GM18526 (cell line): ENCODE measurements around the gene HERC5.

Experiments
- POLR2A ChIP-seq: IDR thresholded peaks from 3 replicates; pipeline ENCODE4 v1.6.1; 2011; ENCODE audit not compliant: insufficient read length; ENCODE audit errors: extremely low read depth

The HERC5 gene

DNA sequence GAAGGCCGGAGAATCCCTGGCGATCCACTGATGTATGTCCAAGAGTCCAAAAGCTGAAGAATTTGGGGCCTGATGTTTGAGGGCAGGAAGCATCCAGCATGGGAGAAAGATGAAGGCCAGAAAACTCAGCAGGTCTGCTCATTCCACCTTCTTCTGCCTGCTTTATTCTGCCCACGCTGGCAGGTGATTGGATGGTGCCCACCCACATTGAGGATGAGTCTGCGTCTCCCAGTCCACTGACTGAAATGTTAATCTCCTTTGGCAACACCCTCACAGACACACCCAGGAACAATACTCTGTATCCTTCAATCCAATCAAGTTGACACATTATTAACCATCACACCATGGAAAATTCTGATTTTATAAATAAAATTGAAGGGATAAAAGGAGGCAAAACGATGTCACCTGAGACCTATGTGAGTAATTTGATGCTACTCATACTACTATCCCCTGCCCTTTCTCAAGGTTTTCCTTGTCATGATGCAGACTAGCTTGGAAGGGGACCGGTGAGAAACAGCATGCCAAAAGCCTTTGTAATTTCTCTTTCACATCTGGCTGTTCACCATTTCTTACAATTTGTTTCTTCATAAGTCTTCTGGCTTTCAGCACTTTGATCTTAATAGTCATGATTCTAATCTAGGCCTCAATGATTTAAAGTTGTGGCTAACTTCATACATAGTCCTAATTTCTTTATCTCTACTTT, 76.3 kb downstream of the HERC5 start:
- TF ChIP-seq POLR2A = no peak

DNA sequence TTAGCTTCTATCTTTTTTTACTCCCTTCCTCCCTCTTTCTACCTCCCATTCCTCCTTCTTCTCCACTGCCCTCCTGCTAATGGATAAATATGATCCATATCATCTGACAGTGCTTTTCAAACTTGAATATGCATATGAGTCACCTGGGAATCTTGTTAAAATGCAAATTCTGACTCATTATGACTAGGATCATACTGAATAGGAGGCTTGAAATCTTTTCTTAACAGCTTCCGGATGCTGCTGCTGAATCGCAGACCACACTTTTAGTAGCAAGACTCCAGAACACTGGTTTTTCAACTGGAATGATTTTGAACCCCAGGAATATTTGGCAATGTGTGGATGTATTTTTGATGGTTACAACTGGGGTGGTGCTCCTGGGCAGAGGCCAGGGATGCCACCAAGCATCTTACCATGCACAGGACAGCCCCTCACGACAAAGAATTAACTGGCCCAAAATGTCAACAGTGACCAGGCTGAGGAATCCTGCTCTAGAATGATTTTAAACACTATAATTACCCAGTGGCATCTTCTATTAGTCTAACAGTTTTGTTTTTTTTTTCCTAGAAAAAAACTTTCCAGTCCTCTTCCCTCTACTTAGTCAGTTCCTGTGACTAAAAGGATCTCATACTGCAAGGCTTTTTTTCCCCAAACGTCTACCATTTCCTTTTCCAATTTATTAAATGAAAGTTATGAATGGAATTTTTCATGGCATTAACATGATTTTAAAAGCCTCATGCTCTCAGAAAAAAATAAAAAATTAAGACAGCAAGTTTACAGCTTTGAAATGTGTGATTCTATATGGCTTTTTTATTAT, 77.2 kb downstream of the HERC5 start:
- no peak for TF ChIP-seq POLR2A

DNA sequence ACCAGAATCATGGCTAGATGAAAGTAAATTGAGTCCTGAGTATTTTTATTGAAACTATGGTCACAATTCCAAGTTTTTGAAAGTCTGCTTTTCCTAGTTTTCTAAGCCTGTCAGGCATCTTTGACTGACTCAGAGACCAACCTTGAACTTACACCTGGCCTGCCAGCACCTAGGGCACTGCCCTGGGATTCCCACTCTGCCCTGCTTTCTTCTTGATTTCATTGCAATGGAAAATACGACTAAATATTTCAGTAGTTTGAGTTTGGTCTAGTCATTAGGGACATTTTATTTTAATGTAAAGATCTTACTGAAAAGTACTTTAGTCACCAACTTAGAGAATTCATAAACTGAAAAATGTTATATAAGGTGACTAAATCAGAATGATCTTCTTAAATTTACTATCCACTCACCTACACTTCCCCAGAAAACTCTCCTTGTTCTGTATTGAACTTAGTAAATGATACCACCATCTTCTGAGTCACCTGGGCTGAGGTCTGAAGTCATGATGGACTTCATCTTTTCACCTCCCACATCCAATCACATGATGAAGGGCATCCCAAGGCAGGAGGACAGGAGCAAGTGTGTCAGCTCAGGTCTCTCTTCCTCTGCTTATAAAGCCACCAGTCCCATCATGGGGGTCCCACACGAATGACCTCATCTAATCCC, 78.3 kb downstream of the HERC5 start:
- no peak for TF ChIP-seq POLR2A

DNA sequence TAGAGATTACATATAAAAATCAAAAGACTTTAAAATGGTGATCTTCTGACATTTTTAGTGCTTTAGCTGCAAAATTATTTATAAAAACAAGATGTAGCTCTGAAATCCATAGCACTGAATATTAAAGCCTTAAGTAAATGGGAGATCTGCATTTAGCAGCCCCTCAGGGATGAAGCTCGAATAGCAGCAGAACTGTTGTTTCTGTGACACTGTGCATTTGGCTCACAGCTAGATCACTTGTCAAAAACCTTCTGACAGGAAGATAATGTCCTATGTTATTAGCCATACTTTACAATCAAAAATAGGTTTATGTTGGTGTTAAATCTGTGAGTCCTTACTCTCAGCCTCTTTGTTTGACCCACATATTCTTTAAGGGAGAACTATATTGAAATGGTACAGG, 80.8 kb downstream of the HERC5 start:
- no peak for TF ChIP-seq POLR2A

DNA sequence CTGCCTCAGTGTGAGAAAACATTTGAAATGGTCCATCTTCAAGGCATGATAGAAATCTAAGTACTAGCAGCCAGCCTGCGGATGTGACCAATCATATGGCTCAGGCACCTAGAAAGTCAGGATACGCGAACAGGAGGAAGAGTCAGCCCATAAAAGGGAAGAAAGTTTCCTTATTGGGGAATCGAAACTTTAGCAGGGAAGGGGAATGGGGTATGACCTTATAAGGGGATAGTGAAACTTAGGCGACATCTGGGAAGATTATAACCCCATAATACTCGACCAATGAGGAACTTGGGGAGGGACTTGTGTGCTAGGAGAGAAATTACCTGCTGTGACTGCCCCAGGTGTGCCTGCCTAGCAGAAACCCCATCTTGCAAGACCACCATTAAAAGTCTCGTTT, 92.9 kb downstream of the HERC5 start:
- TF ChIP-seq POLR2A = no peak
